ENCODE results near the gene RNASE9. TPM values are rescaled to one million over a fixed set of nuclear protein-coding genes. Genes with fewer than 3 reads are reported as not detected.

The RNASE9 gene
- total and polyA plus RNA-seq, 9 donors = not detected

GRCh38 chr14:20546877-20547276 lies 14.0 kb downstream of the RNASE9 start:
- Histone ChIP-seq H3K27ac (no peak overlapping the region), H3K4me1 (ENCODE audit: insufficient read depth) (no peaks in the 10 kb centered on the region), H3K36me3 (no peaks in the 10 kb centered on the region), H3K4me3 (no peak overlapping the region), H3K9me3 (no peaks in the 10 kb centered on the region), H3K27me3 (no peaks in the 10 kb centered on the region)
- WGBS, 3 donors = 33 to 53% (median 40%) methylated on average over 3 of the region's 3 CpGs
- no peak for DNase-seq
- intact Hi-C loops (cut with DNase I) = no loop called here
- no peak for TF ChIP-seq POLR2A (IDR thresholded peaks at IDR 0.05)
- TF ChIP-seq CTCF (IDR thresholded peaks at IDR 0.05) = no peak
- no peak for TF ChIP-seq EP300 (IDR thresholded peaks at IDR 0.05)

GRCh38 chr14:20539906-20540305 lies 20.9 kb downstream of the RNASE9 start:
- no peaks in the 10 kb centered on the region for H3K9me3 ChIP-seq
- intact Hi-C loops (cut with DNase I) = no loop called here
- no peak for DNase-seq
- H3K27ac ChIP-seq = no peak overlapping the region
- no peaks in the 10 kb centered on the region for H3K4me1 ChIP-seq (ENCODE audit: insufficient read depth)
- no peak for TF ChIP-seq POLR2A (IDR thresholded peaks at IDR 0.05)
- TF ChIP-seq EP300 (IDR thresholded peaks at IDR 0.05) = no peak
- TF ChIP-seq CTCF (IDR thresholded peaks at IDR 0.05) = no peak
- 33 to 49% (median 39%) methylated on average over 4 of the region's 4 CpGs for WGBS, 3 donors
- no peaks in the 10 kb centered on the region for H3K27me3 ChIP-seq
- H3K4me3 ChIP-seq = no peak overlapping the region
- no peaks in the 10 kb centered on the region for H3K36me3 ChIP-seq

DNA sequence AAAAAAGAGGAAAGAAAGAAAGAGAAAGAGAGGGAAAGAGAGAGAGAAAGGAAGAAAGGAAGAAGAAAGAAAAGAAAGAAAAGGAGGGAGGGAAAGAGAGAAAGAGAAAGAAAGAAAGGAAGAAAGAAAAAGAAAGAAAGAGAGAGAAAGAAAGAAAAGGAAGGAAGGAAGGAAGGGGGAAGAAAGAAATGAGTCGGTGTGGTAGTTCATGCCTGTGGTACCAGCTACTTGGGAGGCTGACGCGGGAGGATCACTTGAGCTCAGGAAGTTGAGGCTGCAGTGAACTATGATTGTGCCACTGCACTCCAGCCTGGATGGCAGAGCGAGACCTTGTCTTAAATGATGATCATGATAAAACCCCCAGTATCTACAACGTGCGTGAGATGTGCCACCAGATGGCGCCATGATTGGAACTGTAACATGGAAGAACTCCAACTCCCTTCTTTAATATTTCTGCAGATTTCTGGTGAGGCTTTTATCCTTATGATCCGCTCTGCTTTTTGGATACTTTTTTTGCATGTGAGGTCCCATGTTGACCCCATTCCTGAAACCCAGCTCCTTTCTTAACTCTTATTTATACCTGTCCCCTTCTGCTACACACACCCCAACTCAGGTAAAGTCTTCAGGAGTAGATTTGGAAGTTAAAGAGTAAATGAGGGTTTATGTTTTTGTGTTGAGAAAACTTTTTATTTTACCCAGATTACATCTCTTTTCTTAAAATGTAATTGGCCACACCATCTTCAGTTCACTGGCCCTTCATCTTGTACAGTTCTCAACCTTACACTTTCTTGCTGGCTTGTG lies 29.9 kb downstream of the RNASE9 start:
- intact Hi-C loops (cut with DNase I) = no loop called here
- H3K4me3 ChIP-seq = no peak overlapping the region
- H3K9me3 ChIP-seq = no peaks in the 10 kb centered on the region
- no peak overlapping the region for H3K27ac ChIP-seq
- WGBS, 3 donors = 18 to 24% (median 20%) methylated on average over 8 of the region's 8 CpGs
- no peaks in the 10 kb centered on the region for H3K27me3 ChIP-seq
- DNase-seq = peak; percentile 9 to 54 (median 37)
- no peaks in the 10 kb centered on the region for H3K36me3 ChIP-seq
- H3K4me1 ChIP-seq (ENCODE audit: insufficient read depth) = no peaks in the 10 kb centered on the region
- TF ChIP-seq CTCF (IDR thresholded peaks at IDR 0.05) = no peak
- no peak for TF ChIP-seq EP300 (IDR thresholded peaks at IDR 0.05)
- no peak for TF ChIP-seq POLR2A (IDR thresholded peaks at IDR 0.05)

DNA sequence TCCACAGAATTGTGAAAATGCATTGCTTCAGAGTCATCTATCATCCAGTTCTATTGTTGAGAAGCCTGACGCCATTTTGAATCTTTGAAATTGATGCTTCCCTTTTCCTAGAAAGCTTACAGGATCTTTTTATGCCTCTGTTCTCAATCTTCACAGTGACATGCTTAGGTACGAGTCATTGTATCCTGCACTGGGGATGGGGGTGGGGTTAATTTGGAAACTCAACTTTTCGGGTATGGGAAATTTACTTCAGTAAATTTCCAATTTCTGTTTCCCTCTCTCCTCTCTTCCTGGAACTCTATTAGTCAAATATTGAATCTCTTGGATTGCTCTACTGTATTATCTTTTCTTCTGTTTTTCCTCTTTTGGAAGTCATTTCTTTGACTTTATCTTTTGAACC lies 31.0 kb downstream of the RNASE9 start:
- TF ChIP-seq EP300 (IDR thresholded peaks at IDR 0.05) (no peak), CTCF (IDR thresholded peaks at IDR 0.05) (no peak), POLR2A (IDR thresholded peaks at IDR 0.05) (no peak)
- intact Hi-C loops (cut with DNase I) = no loop called here

More for the DNA sequence above, 31.0 kb downstream of the RNASE9 start:
- Histone ChIP-seq H3K9me3 (no peaks in the 10 kb centered on the region), H3K27me3 (no peaks in the 10 kb centered on the region), H3K4me3 (no peak overlapping the region), H3K27ac (no peak overlapping the region), H3K4me1 (ENCODE audit: insufficient read depth) (no peaks in the 10 kb centered on the region), H3K36me3 (no peaks in the 10 kb centered on the region)
- no peak for DNase-seq
- WGBS, 3 donors = 75 to 79% (median 77%) methylated on average over 3 of the region's 3 CpGs

Measured in ovary (tissue), 9 donors.